H1 (cell line): ENCODE data around the gene KMT2E. TPM values are rescaled to one million over a fixed set of nuclear protein-coding genes. Genes with fewer than 3 reads are reported as not detected.
"Not testable (repeated sequence)": the region's sequence is repeated elsewhere in the genome, so short reads cannot be mapped to it uniquely, and the experiment has no call there.

Experiments
- CTCF ChIA-PET: fragments of 300-600 bp; sonication (Branson Sonifier 250); formaldehyde crosslinking; loops from one replicate; lab custom pipeline; 2021; ENCODE audit not compliant: partially characterized antibody; lab: Charles Lee
- POLR2A ChIA-PET: fragments of 300-600 bp; sonication (Branson Sonifier 250); formaldehyde crosslinking; loops from one replicate; lab custom pipeline; 2021; ENCODE audit warnings: inconsistent platforms; ENCODE audit not compliant: partially characterized antibody; lab: Charles Lee
- DNase-seq, 2 experiments: peaks; one replicate each; pipeline versions ENCODE4 v3.0.0 to v3.0.0-alpha.2; 2010 to 2022; ENCODE audit warnings: low spot score in 2 of 2, low read depth in 1 of 2, mixed read lengths in 1 of 2
- FAIRE-seq: peaks from 2 replicates; lab custom pipeline; 2011; peaks lifted over from hg19 to GRCh38; lab: Jason Lieb, UNC
- H2AFZ ChIP-seq: 2 replicates; pipeline ENCODE4 v1.8.1; 2012; ENCODE audit warnings: low read length, inconsistent platforms
- H2AK5ac ChIP-seq: 2 replicates; pipeline ENCODE4 v1.6.1; 2013; ENCODE audit warnings: low read depth, low read length
- H2BK120ac ChIP-seq: replicated peaks from 2 replicates; pipeline ENCODE3; 2013; ENCODE audit warnings: low read depth, low read length, inconsistent platforms
- H2BK12ac ChIP-seq: 2 replicates; pipeline ENCODE4 v1.6.1; 2013; ENCODE audit warnings: low read depth, low read length
- H2BK15ac ChIP-seq: 2 replicates; pipeline ENCODE4 v1.6.1; 2013; ENCODE audit warnings: low read length
- H2BK20ac ChIP-seq: 2 replicates; pipeline ENCODE4 v1.6.1; 2013; ENCODE audit warnings: low read length
- H2BK5ac ChIP-seq: 2 replicates; pipeline ENCODE4 v1.6.1; 2013; ENCODE audit warnings: low read depth, low read length
- H3K14ac ChIP-seq: 2 replicates; pipeline ENCODE4 v1.6.1; 2013; ENCODE audit warnings: inconsistent platforms; ENCODE audit not compliant: insufficient read length
- H3K18ac ChIP-seq: 2 replicates; pipeline ENCODE4 v1.6.1; 2013; ENCODE audit warnings: low read length; ENCODE audit errors: extremely low read depth
- H3K23ac ChIP-seq: 2 replicates; pipeline ENCODE4 v1.6.1; 2013; ENCODE audit warnings: inconsistent platforms; ENCODE audit not compliant: insufficient read length
- H3K23me2 ChIP-seq: 2 replicates; pipeline ENCODE4 v1.6.1; 2013; ENCODE audit warnings: low read depth, low read length
- H3K27ac ChIP-seq: 2 replicates; pipeline ENCODE4 v1.6.1; 2011; ENCODE audit warnings: low read depth, low read length, inconsistent platforms
- H3K27me3 ChIP-seq, 4 experiments: replicated peaks in 1 of 4; 1 replicate in 1 of 4; 2 replicates in 3 of 4; pipeline versions ENCODE4 v1.6.1 to v1.8.1; 2011 to 2013; ENCODE audit warnings: low read length in 3 of 4, mild to moderate bottlenecking in 3 of 4, inconsistent platforms in 2 of 4, mixed read lengths in 2 of 4, moderate library complexity in 1 of 4; ENCODE audit not compliant: control insufficient read depth in 3 of 4, insufficient read depth in 3 of 4; ENCODE audit errors: extremely low read depth in 1 of 4
- H3K36me3 ChIP-seq, 4 experiments: 2 replicates each; pipeline versions ENCODE4 v1.6.1 to v1.8.1; 2011 to 2013; ENCODE audit warnings: mild to moderate bottlenecking in 4 of 4, low read length in 3 of 4, moderate library complexity in 2 of 4, control low read depth in 1 of 4, inconsistent platforms in 1 of 4; ENCODE audit not compliant: insufficient read depth in 4 of 4, control insufficient read depth in 2 of 4
- H3K4ac ChIP-seq: replicated peaks from 2 replicates; pipeline ENCODE3; 2013; ENCODE audit warnings: low read length, low read depth, mixed read lengths, inconsistent platforms; ENCODE audit not compliant: insufficient read length
- H3K4me1 ChIP-seq, 4 experiments: replicated peaks in 1 of 4; 1 replicate in 1 of 4; 2 replicates in 3 of 4; pipeline versions ENCODE4 v1.6.1 to v1.8.1; 2011 to 2013; ENCODE audit warnings: low read length in 3 of 4, inconsistent platforms in 2 of 4, mixed read lengths in 1 of 4; ENCODE audit not compliant: insufficient read depth in 4 of 4, control insufficient read depth in 3 of 4
- H3K4me2 ChIP-seq, 2 experiments: 2 replicates each; pipeline versions ENCODE4 v1.6.1 to v1.8.1; 2011 to 2013; ENCODE audit warnings: low read depth in 2 of 2, low read length in 2 of 2, control low read depth in 1 of 2, inconsistent platforms in 1 of 2, mild to moderate bottlenecking in 1 of 2; ENCODE audit not compliant: insufficient read depth in 1 of 2
- H3K4me3 ChIP-seq, 4 experiments: fragments of 200-600, 300-600 bp in 1 of 4; sonication (generic), shearing (Covaris generic), sonication (Bioruptor Twin) in 1 of 4; 2 replicates each; pipeline versions ENCODE4 v1.5.1 to v1.8.1; 2011 to 2016; ENCODE audit warnings: low read length in 4 of 4, low read depth in 3 of 4, control low read depth in 2 of 4, inconsistent platforms in 2 of 4, mild to moderate bottlenecking in 2 of 4, mixed read lengths in 1 of 4, moderate library complexity in 1 of 4; ENCODE audit not compliant: insufficient read depth in 2 of 4; ENCODE audit errors: extremely low read depth in 1 of 4
- H3K56ac ChIP-seq: replicated peaks from 2 replicates; pipeline ENCODE3; 2013; ENCODE audit warnings: low read depth, mild to moderate bottlenecking, mixed read lengths, low read length, inconsistent platforms; ENCODE audit not compliant: insufficient read length
- H3K79me1 ChIP-seq: 2 replicates; pipeline ENCODE4 v1.6.1; 2013; ENCODE audit warnings: low read depth, low read length, control low read depth
- H3K79me2 ChIP-seq, 2 experiments: 2 replicates each; pipeline versions ENCODE4 v1.6.1 to v1.8.1; 2012 to 2013; ENCODE audit warnings: low read length in 2 of 2, mild to moderate bottlenecking in 2 of 2, inconsistent platforms in 1 of 2; ENCODE audit not compliant: insufficient read depth in 2 of 2, control insufficient read depth in 1 of 2
- H3K9ac ChIP-seq, 4 experiments: replicated peaks in 1 of 4; 1 replicate in 1 of 4; 2 replicates in 3 of 4; pipeline versions ENCODE4 v1.6.1 to v1.8.1; 2011 to 2013; ENCODE audit warnings: low read depth in 3 of 4, low read length in 3 of 4, control low read depth in 2 of 4, mild to moderate bottlenecking in 2 of 4, moderate library complexity in 2 of 4, inconsistent platforms in 1 of 4; ENCODE audit errors: extremely low read depth in 1 of 4
- H3K9me3 ChIP-seq, 2 experiments: 2 replicates each; pipeline versions ENCODE4 v1.6.1 to v1.8.1; 2012 to 2013; ENCODE audit warnings: mild to moderate bottlenecking in 2 of 2, moderate library complexity in 2 of 2, control low read depth in 1 of 2, inconsistent platforms in 1 of 2, low read depth in 1 of 2, low read length in 1 of 2, mixed read lengths in 1 of 2; ENCODE audit not compliant: insufficient read depth in 2 of 2
- H4K20me1 ChIP-seq, 2 experiments: replicated peaks in 1 of 2; 2 replicates each; pipeline versions ENCODE3 to v1.8.1; 2011 to 2013; ENCODE audit warnings: inconsistent platforms in 2 of 2, low read length in 2 of 2, mild to moderate bottlenecking in 1 of 2; ENCODE audit not compliant: insufficient read depth in 2 of 2, control insufficient read depth in 1 of 2
- H4K5ac ChIP-seq: 2 replicates; pipeline ENCODE4 v1.6.1; 2013; ENCODE audit warnings: low read length, low read depth, mixed read lengths, inconsistent platforms; ENCODE audit not compliant: insufficient read length
- H4K8ac ChIP-seq: 2 replicates; pipeline ENCODE4 v1.8.0; 2013; ENCODE audit warnings: mild to moderate bottlenecking, moderate library complexity, low read length, inconsistent platforms; ENCODE audit not compliant: insufficient read depth; ENCODE audit errors: extremely low read depth
- H4K91ac ChIP-seq: replicated peaks from 2 replicates; pipeline ENCODE3; 2013; ENCODE audit warnings: low read length, mixed read lengths, inconsistent platforms; ENCODE audit not compliant: insufficient read length
- WGBS, 2 experiments: shearing (Covaris generic) in 1 of 2; methylation state at CpG; one replicate each; pipeline versions ENCODE4 v1.1.6 to v1.1.7; 2013 to 2015; ENCODE audit warnings: low lambda C conversion rate in 2 of 2, mixed read lengths in 2 of 2, inconsistent platforms in 1 of 2, low coverage in 1 of 2, missing lambda C conversion rate in 1 of 2; ENCODE audit not compliant: insufficient replicate concordance in 2 of 2, insufficient coverage in 1 of 2, insufficient read length in 1 of 2; ENCODE audit errors: extremely low coverage in 1 of 2, missing lambda C conversion rate in 1 of 2; 5-methylcytosine and 5-hydroxymethylcytosine counted together
- polyA plus RNA-seq, 7 experiments: library from polyadenylated mRNA; depleted of rRNA in 3 of 7; stranded (reverse) in 5 of 7; unstranded in 2 of 7; fragments of >200 nt in 5 of 7; fragments of 200-250 nt in 2 of 7; gene quantifications; 1 replicate in 5 of 7; 2 replicates in 1 of 7; 4 replicates in 1 of 7; pipeline versions ENCODE4 v1.2.1 to v1.2.3, GENCODE V29; 2011 to 2013; ENCODE audit warnings: missing spikeins in 2 of 7, mixed read lengths in 2 of 7
- total RNA-seq: library from RNA; stranded (reverse); fragmentation: NEBNext Ultra II Directional; extraction: Animal tissue kit (Norgen Biotek cat#: 25700); gene quantifications from 2 replicates; pipeline ENCODE4 v1.2.1, GENCODE V29; 2021

KMT2E gene
- total and polyA plus RNA-seq, 2 of the 8 experiments (the other 6 are each of a cell fraction or from before 2014, with no cell fraction given) = 10.9 to 45.0 TPM

DNA sequence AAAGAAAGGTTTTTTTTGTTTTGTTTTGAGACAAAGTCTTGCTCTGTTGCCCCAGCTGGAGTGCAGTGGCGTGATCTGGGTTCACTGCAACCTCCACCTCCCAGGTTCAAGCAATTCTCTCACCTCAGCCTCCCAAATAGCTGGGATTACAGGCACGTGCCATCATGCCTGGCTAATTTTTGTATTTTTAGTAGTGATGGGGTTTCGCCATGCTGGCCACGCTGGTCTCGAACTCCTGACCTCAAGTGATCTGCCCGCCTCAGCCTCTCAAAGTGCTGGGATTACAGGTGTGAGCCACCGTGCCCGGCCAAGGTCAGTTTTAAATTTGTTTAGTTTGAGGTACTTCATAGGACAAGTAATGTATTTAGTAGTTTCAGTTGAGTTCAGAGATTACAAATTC, 9.0 kb upstream of the KMT2E start:
- H2BK15ac ChIP-seq, H3K4me1 ChIP-seq, DNase-seq, H3K23me2 ChIP-seq, H2BK12ac ChIP-seq, H4K5ac ChIP-seq, H3K9ac ChIP-seq, H2BK120ac ChIP-seq, H3K27ac ChIP-seq, H2BK5ac ChIP-seq, H3K14ac ChIP-seq, H3K23ac ChIP-seq, H4K91ac ChIP-seq, H4K8ac ChIP-seq, H3K79me1 ChIP-seq, FAIRE-seq, H3K27me3 ChIP-seq, H2BK20ac ChIP-seq, H3K4me3 ChIP-seq, H3K4ac ChIP-seq, H3K9me3 ChIP-seq, H2AK5ac ChIP-seq, H3K56ac ChIP-seq, H3K4me2 ChIP-seq, H2AFZ ChIP-seq, H3K18ac ChIP-seq: not testable (repeated sequence)
- WGBS, 2 experiments = 96% methylated on average over 8 of the region's 8 CpGs; no CpG with 5 or more reads in 1 of the 2 experiments
- Histone ChIP-seq H3K79me2 (peaks cover 0 to 70% of the 10 kb centered on the region in 2 experiments), H4K20me1 (peaks cover 27 to 35% of the 10 kb centered on the region in 2 experiments), H3K36me3 (peaks cover 0 to 14% (median 0%) of the 10 kb centered on the region in 4 experiments; a peak in 2 of 8 replicates)
- POLR2A ChIA-PET = interaction anchor here (2.1 to 8.5 kb wide), 3 partner anchors 11 to 22 kb away, joined by 9 to 63 read pairs (median 20); partner anchors contain the start of gene KMT2E
- CTCF ChIA-PET = interaction anchor here (0.5 to 2.1 kb wide), 5 partner anchors 16 to 78 kb away, joined by 3 to 6 read pairs (median 4); no protein-coding TSS in a partner anchor
